ENCODE results near the gene ALPI.

ALPI gene

GRCh38 chr2:232492236-232492848 is 36.4 kb downstream of the ALPI start:
- ATAC-seq (replicated peaks): no peak
- Mint-ChIP-seq H3K27ac (no peak overlapping the region), H3K4me1 (ENCODE audit: low read depth in 2 of 2) (peaks cover 0 to 4% of the 10 kb centered on the region in 2 donors), H3K36me3 (ENCODE audit: insufficient read depth) (peaks cover 3% of the 10 kb centered on the region), H3K27me3 (peaks cover 44 to 67% of the 10 kb centered on the region in 2 donors), H3K9me3 (no peaks in the 10 kb centered on the region), H3K4me3 (no peak overlapping the region)
- DNase-seq: no peak

GRCh38 chr2:232492963-232493700 is 37.2 kb downstream of the ALPI start:
- Mint-ChIP-seq H3K36me3 (ENCODE audit: insufficient read depth) (peaks cover 3% of the 10 kb centered on the region), H3K27ac (no peak overlapping the region), H3K27me3 (peaks cover 44 to 73% of the 10 kb centered on the region in 2 donors), H3K4me1 (ENCODE audit: low read depth in 2 of 2) (peaks cover 0 to 4% of the 10 kb centered on the region in 2 donors), H3K4me3 (no peak overlapping the region), H3K9me3 (no peaks in the 10 kb centered on the region)
- DNase-seq (no peak), ATAC-seq (replicated peaks) (no peak)

GRCh38 chr2:232493701-232494474 is 37.9 kb downstream of the ALPI start:
- Mint-ChIP-seq H3K4me3 (no peak overlapping the region), H3K36me3 (ENCODE audit: insufficient read depth) (peaks cover 3% of the 10 kb centered on the region)
- DNase-seq: no peak

GRCh38 chr2:232494542-232494941 is 38.6 kb downstream of the ALPI start:
- Mint-ChIP-seq H3K4me3 (no peak overlapping the region), H3K9me3 (no peaks in the 10 kb centered on the region), H3K27ac (no peak overlapping the region), H3K36me3 (ENCODE audit: insufficient read depth) (peaks cover 3% of the 10 kb centered on the region), H3K27me3 (peaks cover 42 to 73% of the 10 kb centered on the region in 2 donors), H3K4me1 (ENCODE audit: low read depth in 2 of 2) (no peaks in the 10 kb centered on the region)
- DNase-seq (no peak), ATAC-seq (replicated peaks) (no peak)

More at GRCh38 chr2:232493701-232494474, 37.9 kb downstream of the ALPI start:
- Mint-ChIP-seq H3K27ac (no peak overlapping the region), H3K4me1 (ENCODE audit: low read depth in 2 of 2) (peaks cover 0 to 1% of the 10 kb centered on the region in 2 donors), H3K27me3 (peaks cover 46 to 73% of the 10 kb centered on the region in 2 donors), H3K9me3 (no peaks in the 10 kb centered on the region)
- no peak for ATAC-seq (replicated peaks)

- DNase-seq: no peak
- ATAC-seq (replicated peaks): no peak
- Mint-ChIP-seq H3K27me3 (peaks cover 42 to 73% of the 10 kb centered on the region in 2 donors), H3K27ac (no peak overlapping the region), H3K4me3 (no peak overlapping the region), H3K9me3 (no peaks in the 10 kb centered on the region), H3K36me3 (ENCODE audit: insufficient read depth) (peaks cover 3% of the 10 kb centered on the region), H3K4me1 (ENCODE audit: low read depth in 2 of 2) (no peaks in the 10 kb centered on the region)
These were observed 39.3 kb downstream of the ALPI start for GRCh38 chr2:232495292-232495691.

- no peak for DNase-seq
- no peak overlapping the region for H3K27ac Mint-ChIP-seq
- H3K4me3 Mint-ChIP-seq: no peak overlapping the region
- peaks cover 3% of the 10 kb centered on the region for H3K36me3 Mint-ChIP-seq (ENCODE audit: insufficient read depth)
- peaks cover 37 to 73% of the 10 kb centered on the region in 2 donors for H3K27me3 Mint-ChIP-seq
- no peaks in the 10 kb centered on the region for H3K4me1 Mint-ChIP-seq (ENCODE audit: low read depth in 2 of 2)
- no peaks in the 10 kb centered on the region for H3K9me3 Mint-ChIP-seq
- ATAC-seq (replicated peaks): no peak
These were observed 40.7 kb downstream of the ALPI start for GRCh38 chr2:232496501-232497270.

- DNase-seq (no peak), ATAC-seq (replicated peaks) (no peak)
- H3K4me1 Mint-ChIP-seq (ENCODE audit: low read depth in 2 of 2): peaks cover 0 to 1% of the 10 kb centered on the region in 2 donors
- no peak overlapping the region for H3K4me3 Mint-ChIP-seq
- peaks cover 3% of the 10 kb centered on the region for H3K36me3 Mint-ChIP-seq (ENCODE audit: insufficient read depth)
- no peaks in the 10 kb centered on the region for H3K9me3 Mint-ChIP-seq
- H3K27ac Mint-ChIP-seq: no peak overlapping the region
- peaks cover 35 to 73% of the 10 kb centered on the region in 2 donors for H3K27me3 Mint-ChIP-seq
These were observed 41.4 kb downstream of the ALPI start for GRCh38 chr2:232497348-232497747.

- DNase-seq (no peak), ATAC-seq (replicated peaks) (no peak)
- no peak overlapping the region for H3K4me3 Mint-ChIP-seq
- H3K4me1 Mint-ChIP-seq (ENCODE audit: low read depth in 2 of 2): peaks cover 4% of the 10 kb centered on the region in 2 donors
- H3K36me3 Mint-ChIP-seq (ENCODE audit: insufficient read depth): peaks cover 3% of the 10 kb centered on the region
- peaks cover 34 to 71% of the 10 kb centered on the region in 2 donors for H3K27me3 Mint-ChIP-seq
- H3K27ac Mint-ChIP-seq: no peak overlapping the region
- no peaks in the 10 kb centered on the region for H3K9me3 Mint-ChIP-seq
These were observed 42.5 kb downstream of the ALPI start for GRCh38 chr2:232498452-232498851.

- H3K9me3 Mint-ChIP-seq: no peaks in the 10 kb centered on the region
- ATAC-seq (replicated peaks) (no peak), DNase-seq (no peak)
- H3K4me3 Mint-ChIP-seq: no peak overlapping the region
- no peak overlapping the region for H3K27ac Mint-ChIP-seq
- H3K36me3 Mint-ChIP-seq (ENCODE audit: insufficient read depth): peaks cover 1% of the 10 kb centered on the region
- peaks cover 4% of the 10 kb centered on the region in 2 donors for H3K4me1 Mint-ChIP-seq (ENCODE audit: low read depth in 2 of 2)
- H3K27me3 Mint-ChIP-seq: peaks cover 55 to 92% of the 10 kb centered on the region in 2 donors
These were observed 45.4 kb downstream of the ALPI start for GRCh38 chr2:232501331-232501771.

- Mint-ChIP-seq H3K4me1 (ENCODE audit: low read depth in 2 of 2) (peaks cover 4% of the 10 kb centered on the region in 2 donors), H3K4me3 (peak overlapping the region in 1 of 2 donors; percentile 81), H3K36me3 (ENCODE audit: insufficient read depth) (no peaks in the 10 kb centered on the region), H3K27ac (no peak overlapping the region), H3K9me3 (no peaks in the 10 kb centered on the region), H3K27me3 (peaks cover 56 to 97% of the 10 kb centered on the region in 2 donors)
- ATAC-seq (replicated peaks): no peak
- no peak for DNase-seq
These were observed 45.9 kb downstream of the ALPI start for GRCh38 chr2:232501794-232502390.

GRCh38 chr2:232502511-232502910 is 46.6 kb downstream of the ALPI start:
- DNase-seq (no peak), ATAC-seq (replicated peaks) (peak; percentile 43)
- Mint-ChIP-seq H3K4me3 (peak overlapping the region; percentile 71 to 81), H3K4me1 (ENCODE audit: low read depth in 2 of 2) (peaks cover 4% of the 10 kb centered on the region in 2 donors), H3K27me3 (peaks cover 56 to 97% of the 10 kb centered on the region in 2 donors), H3K36me3 (ENCODE audit: insufficient read depth) (no peaks in the 10 kb centered on the region), H3K9me3 (no peaks in the 10 kb centered on the region), H3K27ac (no peak overlapping the region)

- ATAC-seq (replicated peaks): peak; percentile 70
- DNase-seq: peak; percentile 8 to 32 (median 21)
- Mint-ChIP-seq H3K27ac (no peak overlapping the region), H3K27me3 (peaks cover 55 to 98% of the 10 kb centered on the region in 2 donors), H3K9me3 (no peaks in the 10 kb centered on the region), H3K36me3 (ENCODE audit: insufficient read depth) (no peaks in the 10 kb centered on the region), H3K4me1 (ENCODE audit: low read depth in 2 of 2) (peaks cover 4% of the 10 kb centered on the region in 2 donors), H3K4me3 (peak overlapping the region; percentile 71 to 81)
These were observed 47.2 kb downstream of the ALPI start for GRCh38 chr2:232502911-232503808.
